Suppressor macrophage (primary cell): ENCODE data around the gene DHH.
A peak's percentile ranks its signal among the peaks of the same experiment; 100 is the strongest.

Experiments
- DNase-seq, 4 experiments: peaks; one replicate each; pipeline ENCODE4 v3.0.0-alpha.2; 2020 to 2022

The DHH gene

DNA sequence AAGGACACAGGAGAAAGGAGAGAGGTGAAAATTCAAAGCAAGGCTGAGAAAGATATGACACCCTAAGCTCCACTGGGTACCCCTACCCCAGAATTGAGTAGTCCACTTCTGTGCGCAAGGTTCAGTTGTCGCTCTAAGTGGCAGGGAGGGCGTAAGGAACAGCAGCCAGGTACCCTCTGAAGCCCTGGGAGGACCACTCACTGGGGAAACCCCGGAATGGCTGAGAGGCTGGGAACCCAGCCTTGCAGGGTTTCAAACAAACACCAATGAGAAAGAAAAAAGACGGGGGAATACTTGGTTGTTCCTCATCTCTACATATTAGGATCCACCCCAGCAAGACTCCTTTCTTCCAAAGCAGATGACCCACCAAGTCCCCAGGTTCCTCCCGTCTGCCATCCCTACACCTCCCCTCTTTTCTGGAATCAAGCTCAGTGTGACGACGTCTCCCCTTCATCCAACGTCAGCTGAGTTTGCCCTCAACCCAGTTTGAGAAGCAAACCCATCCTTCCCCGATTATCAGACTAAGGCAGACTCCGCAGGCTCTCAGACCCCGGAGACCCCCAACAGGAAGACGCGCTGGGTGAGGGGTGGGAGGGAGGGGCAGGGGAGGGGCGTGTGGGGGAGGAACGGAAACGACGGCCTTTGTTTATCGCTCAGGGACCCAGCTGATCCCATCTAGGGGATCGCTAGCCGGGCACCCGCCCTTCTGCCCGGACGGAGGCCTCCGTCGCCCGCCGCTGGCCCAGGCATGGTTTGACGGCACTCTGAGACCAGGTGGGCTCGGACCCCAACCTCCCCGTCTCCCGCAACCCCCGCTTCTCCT lies 15.3 kb upstream of the DHH start:
- DNase-seq, result peak in 1 of 4 experiments; percentile 38

DNA sequence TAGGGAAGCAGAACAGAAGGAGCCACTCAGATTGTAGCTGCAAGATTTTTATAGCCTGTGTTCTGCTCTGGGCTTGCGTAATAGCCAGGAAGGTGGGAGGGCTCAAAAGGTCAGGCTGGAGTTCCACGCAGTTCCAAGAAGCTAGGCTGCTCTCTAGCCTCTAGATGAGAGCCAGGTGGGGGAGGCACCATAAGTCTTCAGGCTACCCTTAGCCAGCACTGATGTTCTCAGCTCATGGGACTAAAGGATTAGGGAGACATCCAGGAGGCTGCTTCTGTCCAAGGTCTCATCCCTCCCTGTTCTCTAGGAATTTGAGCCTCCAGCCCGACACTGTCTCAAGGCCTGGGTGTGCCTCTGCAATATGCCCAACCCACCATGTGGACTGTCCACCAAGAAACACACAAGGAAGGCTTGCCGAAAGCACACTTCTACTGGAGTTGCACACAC lies 14.4 kb upstream of the DHH start:
- DNase-seq, result peak; percentile 69 to 85 (median 83)

DNA sequence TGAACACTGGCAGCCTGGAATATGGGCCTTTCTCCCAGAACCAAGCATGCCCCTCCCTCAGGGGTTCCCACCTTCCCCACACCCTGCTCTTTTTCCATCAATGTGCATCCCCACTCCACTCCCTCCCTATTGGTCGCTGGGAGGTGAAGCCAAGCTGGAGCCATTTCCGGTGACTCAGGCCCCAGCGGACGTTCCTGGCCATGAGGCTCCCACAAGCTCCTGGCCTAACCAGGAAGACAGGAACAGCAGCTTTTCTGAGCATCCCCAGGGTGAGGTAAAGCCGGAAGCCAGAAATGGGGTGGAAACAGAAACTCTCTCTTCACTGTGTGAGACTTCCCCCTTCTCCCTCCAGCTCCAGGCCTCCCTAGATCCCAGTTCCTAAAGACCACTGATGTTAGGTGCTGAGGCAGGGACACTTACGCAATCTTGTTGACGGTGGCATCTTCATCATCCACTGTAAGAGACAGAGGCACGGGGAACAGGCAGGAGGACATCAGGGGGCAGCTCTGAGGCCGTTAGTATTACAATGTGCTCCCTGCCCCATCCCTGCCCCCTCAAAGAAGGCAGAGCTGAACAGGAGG lies 11.0 kb upstream of the DHH start:
- DNase-seq, result peak in 1 of 4 experiments; percentile 22

DNA sequence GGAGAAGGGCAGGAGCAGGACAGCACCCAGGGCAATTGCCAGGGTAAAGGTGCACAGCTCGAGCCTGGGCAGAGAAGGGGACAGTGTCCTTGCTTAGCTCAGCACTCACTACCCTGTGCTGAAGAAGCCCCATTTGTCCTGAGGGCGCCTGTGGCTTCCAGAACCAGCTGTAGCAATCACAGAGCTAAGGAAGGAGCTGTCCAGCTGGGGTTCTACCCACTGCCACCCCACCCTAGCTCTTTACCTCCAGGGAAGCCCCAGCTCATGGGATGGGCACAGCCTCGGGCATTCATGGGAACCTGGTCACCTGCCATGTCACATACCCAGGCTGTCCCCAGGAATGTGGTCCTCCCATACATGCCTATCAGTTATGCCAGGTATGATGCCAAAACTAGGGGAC lies 10.2 kb upstream of the DHH start:
- DNase-seq, result no peak

DNA sequence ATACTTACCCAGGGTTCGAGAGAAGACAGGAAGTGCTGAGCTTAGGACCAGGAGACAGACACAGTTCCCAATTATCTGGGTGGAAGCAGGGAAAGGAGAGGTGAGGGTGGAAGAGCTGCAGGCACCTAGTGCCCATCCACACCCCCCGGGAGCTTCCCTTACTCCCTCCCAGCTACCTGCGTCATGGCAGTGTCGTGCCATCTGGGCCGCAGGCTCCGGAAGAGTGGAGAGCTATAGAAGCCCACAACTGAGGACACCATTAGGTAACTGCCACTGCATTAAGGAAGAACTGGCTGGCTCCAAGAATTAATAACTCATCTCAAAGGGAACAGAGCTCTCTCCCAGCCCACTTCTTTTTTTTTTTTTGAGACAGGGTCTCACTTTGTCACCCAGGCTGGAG lies 5.8 kb upstream of the DHH start:
- no peak for DNase-seq

DNA sequence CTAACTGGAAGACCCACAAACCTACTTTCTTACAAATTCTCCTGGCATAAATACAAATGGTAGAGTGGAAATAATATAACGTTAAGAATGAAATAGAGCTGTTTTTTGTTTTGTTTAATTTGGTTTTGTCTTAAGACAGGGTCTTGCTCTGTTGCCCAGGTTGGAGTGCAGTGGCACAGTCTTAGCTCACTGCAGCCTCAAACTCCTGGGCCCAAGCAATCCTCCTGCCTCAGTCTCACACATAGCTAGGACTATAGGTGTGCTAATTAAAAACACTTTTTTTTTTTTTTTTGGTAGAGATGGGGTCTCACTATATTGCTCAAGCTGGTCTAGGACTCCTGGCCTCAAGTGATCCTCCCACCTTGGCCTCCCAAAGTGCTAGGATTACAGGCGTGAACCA lies 4.1 kb upstream of the DHH start:
- no peak for DNase-seq

DNA sequence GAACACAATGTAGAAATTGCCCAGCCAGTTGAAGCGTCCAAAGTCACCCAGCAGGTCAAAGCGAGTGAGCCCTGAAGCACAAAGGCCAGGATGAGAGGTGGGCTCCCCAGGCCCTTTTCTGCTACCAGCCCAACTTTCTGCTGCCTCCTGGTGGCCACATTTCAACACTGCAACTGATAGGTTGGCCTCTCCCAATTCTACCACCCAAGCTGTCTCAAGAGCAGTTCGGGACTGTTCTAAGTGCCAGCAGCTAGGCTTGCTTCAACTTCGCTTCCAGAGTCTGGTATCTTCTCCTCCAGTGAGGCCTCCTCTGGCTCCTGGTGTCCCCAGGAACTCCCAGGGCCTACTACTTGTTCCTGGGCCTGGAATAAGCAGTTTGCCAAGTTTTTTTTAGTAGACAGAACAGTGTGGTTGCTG lies 3.4 kb upstream of the DHH start:
- DNase-seq, result peak; percentile 54 to 73 (median 66)

DNA sequence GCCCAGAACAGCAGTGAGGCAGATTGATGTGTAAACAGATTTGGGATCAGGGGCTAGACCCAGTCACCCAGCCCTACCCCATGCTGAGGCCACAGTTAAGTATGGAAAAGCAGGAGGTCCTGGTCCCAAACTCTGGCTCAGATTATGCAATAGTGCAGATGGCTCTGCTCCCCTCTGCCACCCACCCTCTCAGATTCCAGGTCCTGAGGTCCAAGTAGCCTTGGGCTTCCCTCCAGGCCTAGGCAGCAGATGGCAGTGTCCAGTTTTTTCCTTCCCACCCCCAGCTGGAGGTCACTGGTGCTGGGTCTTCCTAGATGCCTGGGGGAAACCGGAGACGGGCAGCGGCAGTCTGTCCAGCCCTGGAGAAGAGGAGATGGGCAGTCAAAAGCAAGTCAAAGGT lies 2.8 kb upstream of the DHH start:
- DNase-seq, result no peak

DNA sequence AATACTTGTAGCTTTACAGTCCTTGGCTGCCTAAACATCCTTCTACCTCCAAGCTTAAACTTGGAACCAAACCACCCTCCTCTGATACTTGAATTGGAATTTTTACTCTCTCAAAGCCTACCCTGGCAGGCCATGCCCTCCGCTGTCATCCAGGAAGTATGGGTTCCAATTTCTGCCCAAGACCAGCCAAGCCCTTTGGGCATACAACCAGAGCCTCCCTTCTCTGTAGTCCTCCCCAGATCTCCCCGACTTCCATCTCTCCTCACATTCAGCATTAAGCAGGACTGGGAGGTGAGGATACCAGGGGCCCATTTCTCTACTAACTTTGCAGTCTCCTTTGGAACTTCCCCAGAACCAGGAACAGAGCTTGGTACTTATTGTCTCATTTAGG lies 369 bp upstream of the DHH start:
- no peak for DNase-seq

DNA sequence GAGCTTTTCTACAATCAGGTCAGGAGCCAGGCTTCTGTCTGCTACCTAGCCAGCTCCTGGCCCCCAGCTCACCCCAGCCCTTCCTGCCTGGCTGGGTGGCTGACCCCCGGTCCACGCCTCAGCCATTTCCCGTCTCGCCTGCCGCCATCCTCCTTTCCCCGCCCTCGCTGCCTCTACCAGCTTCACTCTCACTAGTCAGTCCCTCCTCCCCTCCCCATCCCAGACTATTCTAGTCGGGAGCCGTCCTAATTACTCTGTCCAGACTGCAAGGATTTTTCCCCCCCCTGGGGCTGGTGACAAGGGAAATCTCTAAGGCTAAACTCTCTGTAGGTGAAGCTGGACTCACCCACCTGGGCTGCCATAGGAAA lies 825 bp downstream of the DHH start:
- no peak for DNase-seq

DNA sequence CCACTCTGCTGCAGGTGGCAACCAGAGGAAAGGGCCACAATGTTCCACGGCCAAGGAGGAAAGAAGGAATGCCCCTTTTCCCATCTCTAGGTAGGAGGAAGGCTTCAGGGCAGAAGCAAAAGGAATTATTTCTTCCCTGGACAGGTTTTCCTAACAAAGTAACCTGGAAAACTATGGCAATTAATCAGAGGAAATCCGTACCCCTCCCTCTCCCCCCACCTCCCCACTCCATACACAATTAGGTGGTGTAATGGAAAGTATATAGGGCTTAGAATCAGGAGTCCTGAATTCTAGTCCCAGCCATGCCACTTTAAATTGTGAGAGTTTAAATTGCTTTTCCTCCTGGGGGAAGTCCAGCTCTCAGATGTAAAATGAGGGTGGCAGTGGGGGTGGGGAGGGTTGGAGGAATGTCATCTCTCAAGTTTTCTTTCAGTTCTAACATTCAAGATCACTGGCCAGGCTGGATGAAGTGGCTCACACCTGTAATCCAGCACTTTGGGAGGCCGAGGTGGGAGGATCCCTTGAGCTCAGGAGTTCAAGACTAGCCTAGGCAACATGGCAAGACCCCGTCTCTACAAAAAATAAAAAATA lies 1.7 kb downstream of the DHH start:
- no peak for DNase-seq

DNA sequence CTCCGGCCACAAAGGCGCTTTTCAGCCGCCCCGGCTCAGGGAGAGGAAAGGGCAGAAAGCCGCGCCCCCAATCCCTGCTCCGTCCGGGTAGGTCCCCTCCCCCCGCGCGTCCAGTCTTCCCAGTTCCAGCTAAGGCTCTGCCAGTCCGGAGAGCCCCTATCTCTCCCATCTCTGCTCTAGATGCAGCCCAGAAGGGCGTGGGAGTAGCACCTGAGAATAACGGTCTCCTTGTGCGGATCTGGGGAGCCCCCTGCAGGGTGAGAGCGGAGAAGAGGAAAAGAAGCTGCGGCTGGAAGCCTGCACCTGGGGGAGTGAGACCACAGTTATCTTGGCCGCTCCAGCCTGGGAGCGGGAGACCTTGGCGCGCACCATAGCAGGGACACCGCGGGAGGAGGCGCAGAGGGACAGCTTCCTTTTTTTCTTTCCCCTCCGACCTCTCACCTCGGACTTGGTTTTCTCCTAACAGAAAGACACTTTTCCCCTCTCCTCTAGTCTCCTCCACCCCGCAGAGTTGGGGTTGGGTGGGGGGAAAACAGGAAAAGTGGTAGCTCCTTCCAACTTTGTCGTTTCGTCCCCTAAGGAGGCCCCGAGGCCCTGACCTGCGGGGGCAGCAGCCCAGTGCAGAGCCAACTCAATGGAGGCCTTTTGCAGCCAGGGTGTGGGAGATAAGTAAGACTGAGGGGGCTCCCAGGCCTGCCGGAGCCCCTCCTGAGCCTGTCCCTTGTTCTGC lies 2.4 kb downstream of the DHH start:
- DNase-seq, result peak in 3 of 4 experiments; percentile 36 to 58 (median 52)

DNA sequence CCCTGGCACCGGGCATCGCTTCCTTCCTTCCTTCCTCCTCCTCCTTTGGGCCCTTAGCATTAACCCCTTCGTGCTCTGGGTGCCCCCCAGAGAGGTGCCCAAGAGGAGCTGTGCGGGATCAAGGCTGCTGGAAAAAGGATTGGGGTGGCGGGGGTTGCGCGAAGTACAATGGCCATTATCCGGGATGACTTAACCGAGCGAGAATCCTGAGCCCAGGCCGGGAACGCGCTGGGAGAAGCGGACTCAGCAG lies 2.8 kb downstream of the DHH start:
- DNase-seq, result no peak

DNA sequence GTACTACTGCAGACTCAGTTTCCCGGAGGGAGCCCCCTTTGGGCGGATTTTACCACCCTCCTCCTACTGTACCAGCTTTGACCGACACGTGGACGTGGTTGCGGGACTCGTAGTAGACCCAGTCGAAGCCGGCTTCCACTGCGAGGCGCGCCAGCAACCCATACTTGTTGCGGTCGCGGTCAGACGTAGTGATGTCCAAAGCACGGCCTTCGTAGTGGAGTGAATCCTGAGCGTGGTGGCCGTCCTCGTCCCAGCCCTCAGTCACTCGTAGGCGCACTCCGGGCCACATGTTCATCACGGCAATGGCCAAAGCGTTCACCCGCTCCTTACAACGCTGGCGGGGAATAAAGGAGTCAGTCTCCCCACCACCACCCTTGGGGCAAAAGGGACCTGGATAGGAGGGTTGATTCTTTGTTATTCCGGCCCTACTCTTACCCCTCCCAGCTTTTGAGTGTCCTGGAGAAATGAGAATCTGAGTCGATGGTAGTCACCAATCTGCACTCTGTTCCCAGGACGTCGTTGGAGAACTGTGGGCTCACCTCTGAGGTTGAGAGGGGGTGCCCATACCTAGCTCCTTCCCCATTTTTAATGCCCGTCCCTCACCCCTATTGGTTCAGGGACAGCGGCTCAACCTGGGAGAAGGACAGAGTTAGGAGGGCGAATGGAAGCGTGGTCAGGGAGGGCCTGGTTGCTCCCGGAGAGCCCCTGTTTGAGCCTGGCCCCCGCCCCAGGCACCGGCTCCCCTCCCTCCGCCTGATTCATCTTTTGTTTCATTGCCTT lies 3.4 kb downstream of the DHH start:
- no peak for DNase-seq

DNA sequence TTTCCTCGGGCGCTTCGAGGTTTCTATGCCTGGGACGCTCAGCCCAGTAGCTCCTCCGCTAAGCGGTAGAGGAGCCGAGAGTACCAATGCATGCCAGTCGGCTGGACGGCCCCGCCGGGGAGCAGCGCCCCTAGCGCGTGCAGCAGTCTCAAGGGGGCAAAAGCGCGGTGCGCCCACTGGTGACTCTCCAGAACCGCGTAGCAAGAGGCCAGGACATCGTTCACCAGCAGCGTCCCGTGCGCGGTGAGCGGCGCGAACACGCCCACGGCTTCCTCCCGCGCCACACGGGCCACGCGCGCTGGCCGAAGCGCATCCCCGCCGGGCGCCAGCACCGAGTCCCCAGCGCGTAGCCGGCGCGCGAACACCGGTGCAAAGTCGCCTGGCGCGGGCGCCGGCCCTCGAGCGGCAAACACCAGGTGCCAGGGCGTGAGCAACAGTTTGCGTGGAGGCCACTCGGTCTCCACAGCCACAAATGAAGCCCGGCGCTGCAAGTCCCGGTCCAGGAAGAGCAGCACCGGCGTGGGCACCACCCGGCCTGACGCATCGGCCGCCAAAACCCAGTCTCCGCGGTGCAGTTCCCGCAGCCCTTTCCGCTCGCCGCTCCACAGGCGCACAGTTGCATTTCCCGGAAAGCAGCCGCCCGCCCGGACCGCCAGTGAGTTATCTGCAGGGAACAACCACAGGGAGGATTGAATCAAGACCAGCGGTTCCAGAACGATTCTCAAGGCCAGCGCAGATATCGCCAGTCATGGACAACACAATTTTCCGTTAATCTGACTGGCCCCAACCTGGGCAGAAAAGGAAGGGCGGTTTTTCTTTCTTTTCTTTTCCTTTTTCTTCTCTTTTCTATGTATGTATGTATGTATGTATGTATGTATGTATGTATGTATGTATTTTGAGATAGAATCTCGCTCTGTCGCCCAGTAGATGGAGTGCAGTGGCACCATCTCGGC lies 4.5 kb downstream of the DHH start:
- peak in 3 of 4 experiments; percentile 45 to 62 (median 53) for DNase-seq

DNA sequence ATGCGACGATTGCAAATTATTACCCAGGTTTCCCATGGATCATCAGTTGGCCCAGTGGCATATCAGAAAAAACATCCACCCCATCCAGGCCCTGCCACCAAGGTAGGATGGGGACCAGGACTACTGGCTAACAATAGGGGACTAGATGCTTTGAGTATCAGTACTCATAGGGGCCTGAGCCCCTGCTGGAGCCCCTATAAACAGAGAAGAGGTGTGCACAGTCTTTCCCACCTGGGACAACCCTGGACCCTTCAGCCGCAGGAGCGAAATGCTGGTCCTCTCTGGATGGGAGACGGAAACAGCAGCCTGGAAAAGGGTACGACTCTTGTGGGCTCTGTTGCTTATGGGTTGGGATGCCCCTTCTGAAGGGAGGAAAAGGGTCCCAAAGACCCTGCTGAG lies 5.7 kb downstream of the DHH start:
- DNase-seq, result no peak

DNA sequence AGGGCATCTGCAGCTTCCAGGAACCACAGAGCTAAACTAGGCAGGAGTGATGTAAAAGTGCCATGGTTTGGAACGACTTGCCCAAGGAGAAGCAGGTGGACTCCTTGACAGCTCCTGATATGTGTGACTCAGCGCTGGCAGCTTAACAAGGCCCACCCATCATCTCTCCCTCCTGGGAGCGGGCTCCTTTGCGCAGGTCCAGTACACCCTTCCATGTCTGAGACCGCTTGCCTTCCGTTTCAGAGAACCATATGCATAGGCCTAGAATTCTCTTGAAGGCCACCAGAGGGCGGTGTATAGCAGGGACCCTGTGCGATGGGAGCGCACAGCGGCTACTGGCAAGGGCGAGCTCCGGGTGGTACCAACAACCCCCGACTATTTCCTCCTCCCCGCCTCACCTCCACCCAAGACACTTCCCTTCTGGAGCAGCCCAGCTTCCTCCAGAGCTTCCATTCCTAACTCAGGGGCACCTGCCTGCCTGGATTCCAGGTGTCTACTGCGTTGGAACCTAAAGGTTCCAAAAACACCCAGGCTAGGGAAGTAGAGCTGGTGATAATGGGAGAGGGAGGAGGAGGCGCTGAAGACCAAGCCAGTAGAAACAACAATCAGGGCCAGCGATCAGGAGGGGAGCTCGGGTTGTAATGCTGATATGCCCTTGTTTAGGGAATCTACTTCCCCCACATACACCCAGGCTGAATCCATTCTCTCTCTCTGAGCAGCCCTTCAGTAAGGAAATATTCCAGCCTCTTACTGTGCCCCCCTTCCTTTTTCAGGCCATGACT lies 6.3 kb downstream of the DHH start:
- peak; percentile 81 to 91 (median 88) for DNase-seq

DNA sequence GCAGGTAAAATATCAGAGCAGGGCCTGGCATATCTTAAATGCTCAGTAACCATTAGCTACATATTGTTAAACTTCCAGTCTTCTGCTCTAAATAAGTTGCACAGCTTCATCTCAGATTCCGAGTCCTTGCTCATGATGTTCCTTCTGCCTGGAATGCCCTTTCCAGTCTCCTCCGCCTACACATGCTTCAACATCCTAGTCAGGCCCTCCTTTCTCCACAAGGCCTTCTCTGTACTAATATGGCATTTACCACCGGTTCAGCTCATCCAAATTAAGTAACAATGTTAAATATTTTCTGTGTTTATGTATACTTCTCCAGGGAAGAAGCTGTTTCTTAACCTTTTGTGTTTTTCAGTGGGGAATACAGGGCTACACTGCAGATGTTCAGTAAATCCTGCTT lies 8.5 kb downstream of the DHH start:
- no peak for DNase-seq

DNA sequence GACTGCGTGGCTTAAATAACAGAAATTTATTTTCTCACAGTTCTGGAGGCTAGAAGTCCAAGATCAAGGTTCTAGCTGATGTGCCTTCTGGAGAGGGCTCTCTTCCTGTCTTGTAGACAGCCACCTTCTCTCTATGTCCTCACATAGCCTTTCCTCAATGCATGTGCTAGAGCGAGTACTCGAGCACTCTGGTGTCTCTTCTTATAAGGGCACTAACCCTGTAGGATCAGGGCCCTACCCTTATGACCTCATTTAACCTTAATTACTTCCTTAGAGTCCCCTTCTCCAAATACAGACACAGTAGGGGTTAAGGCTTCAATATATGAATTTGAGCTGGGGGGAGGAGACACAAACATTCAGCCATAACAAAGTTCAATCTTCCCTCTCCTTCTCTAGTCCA lies 10.2 kb downstream of the DHH start:
- DNase-seq, result no peak

DNA sequence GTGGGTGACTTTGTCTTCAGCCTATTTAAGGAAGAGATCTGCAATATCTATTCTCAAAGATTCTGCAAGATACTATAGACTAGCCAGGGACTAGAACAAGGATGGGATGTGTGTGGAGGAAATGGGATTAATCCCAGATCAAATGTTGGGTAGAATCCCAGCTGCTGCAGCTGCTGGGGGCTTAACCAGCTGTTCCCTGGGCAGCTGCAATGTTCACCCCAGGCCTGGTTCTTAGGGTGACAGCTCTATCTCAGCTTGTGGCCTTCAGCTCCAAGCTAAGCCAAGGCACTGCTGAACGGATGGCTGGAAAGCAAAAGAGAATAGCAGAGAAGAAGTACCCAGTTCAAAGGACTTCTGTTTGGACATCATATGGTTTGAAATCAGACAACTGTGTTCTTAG lies 14.8 kb downstream of the DHH start:
- DNase-seq, result no peak

DNA sequence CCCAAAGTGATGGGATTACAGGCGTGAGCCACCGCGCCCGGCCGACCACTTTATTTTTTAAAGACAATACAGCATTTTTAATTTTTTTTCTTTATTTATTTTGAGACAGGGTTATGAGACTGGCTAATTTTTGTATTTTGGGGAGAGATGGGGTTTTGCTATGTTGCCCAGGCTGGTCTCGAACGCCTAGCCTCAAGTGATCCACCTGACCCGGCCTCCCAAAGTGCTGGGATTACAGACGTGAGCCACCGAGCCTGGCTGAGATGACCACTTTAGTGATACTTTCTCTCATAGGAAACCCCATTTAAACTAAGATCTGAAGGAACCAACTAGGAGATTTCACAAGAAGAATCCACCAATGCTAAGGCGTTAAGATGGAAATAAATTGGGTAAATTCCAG lies 23.6 kb downstream of the DHH start:
- DNase-seq, result no peak
